GM21423 (cell line): Measurements from ENCODE around the gene UPP2.

ENCODE experiments used
- ATAC-seq: cut with Tn5 transposase; IDR thresholded peaks from one replicate; pipeline ENCODE4 v1.9.1; 2021; ENCODE audit warnings: mild to moderate bottlenecking, moderate library complexity; ENCODE audit not compliant: unreplicated experiment

The UPP2 gene

DNA sequence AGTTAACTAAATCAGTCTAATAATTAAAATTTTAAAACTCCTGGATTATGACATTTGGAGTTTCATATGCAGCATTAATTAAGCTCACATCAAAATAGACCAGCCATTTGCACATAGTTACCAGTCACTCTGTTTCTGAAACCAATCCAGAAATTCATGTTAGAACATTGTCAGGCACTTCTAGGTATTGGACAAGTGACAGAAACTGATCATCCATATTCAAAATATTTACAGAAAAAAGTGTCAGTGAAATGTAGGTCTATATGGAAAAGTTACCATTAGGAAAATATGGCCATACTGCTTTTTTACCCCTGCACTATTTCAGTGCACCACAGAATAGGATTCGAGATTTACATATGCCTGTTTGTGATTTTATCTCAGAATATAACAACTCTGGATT is 33.4 kb downstream of the UPP2 start:
- ATAC-seq = no peak

DNA sequence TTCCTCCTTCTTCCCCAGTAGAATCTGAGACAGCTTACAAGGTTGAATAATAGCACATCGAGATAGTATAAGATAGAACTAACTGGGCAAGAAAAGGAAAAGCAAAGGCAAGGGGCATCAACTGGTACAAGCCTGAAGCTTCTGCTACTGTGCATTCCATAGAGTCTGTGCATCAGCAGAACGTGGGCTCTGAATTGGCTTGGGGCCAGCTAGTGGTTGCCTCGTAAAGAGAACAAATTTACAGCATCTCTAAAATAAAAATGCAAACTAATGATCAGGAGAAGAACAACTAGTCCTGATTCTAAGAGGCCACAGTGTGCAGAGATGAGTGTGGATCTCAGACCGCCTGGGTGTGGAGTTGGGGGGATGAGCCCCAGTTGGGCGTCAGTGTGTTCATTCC is 36.6 kb downstream of the UPP2 start:
- ATAC-seq = no peak

DNA sequence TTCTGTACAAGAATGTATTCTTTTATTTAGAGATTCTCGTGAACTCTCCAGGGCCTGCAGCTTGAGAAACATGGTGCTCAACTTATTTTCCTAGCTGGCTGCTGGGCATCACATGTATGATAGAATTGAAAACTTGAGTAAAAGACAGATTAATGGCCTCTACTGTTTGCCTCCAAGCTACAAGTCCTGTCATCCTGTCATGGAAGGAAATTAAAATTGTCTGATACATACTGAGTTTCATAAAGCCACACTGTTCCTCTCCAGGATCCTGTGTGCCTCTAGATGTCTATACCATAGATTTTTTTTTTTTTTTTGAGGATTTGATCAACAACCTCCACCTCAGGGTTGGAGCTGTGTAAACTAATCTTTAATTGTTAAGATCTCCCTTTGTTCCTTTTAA is 38.5 kb downstream of the UPP2 start:
- no peak for ATAC-seq

DNA sequence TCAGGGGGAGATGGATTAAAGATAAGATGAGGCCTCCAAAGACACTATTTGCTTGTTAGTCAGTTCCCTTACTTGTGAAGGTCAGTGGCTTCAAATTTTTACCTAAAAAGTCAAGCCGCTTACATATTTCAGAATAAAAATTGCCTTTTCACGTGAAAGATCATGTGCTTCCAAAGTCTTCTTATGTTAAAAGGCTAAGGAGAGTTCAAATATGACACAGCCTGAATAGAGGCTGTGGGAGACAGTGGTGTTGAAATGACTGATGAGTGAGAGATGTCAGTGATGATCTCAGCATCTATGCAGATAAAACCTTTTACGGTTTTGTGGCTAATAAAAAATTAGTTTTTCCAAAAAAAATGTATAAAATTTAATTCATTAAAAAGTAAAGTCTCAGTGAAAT is 40.5 kb downstream of the UPP2 start:
- no peak for ATAC-seq

DNA sequence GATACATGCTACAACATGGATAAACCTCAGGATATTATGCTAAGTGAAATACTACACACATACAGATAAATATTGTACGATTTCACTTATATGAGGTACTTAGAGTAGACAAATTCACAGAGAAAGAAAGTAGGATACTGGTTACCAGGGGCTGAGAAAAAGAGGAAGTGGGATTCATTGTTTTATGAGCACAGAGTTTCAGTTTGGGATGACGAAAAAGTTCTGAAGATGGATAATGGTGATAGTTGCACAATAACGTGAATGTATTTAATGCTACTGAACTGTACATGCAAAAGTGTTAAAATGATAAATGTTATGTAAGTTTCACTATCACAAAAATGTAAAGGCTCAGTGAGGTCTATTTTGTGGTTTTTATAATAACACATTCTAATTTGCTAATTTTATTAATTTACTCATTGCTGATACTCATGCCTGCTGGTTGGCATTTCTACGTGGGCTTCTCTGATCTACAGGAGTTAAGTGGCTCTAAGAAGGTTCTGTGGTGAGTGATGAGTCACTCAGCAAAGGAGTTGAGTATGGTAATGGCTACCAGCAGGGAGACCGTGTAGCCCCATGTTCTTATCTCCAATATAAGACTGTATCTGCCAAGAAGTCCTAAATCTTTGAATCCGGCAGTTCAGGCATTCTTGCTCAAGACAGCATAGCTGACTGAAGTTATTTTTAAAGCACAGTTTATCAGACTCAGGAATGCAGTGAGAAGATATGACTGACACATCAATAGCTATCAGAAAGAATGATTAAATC is 41.1 kb downstream of the UPP2 start:
- no peak for ATAC-seq

DNA sequence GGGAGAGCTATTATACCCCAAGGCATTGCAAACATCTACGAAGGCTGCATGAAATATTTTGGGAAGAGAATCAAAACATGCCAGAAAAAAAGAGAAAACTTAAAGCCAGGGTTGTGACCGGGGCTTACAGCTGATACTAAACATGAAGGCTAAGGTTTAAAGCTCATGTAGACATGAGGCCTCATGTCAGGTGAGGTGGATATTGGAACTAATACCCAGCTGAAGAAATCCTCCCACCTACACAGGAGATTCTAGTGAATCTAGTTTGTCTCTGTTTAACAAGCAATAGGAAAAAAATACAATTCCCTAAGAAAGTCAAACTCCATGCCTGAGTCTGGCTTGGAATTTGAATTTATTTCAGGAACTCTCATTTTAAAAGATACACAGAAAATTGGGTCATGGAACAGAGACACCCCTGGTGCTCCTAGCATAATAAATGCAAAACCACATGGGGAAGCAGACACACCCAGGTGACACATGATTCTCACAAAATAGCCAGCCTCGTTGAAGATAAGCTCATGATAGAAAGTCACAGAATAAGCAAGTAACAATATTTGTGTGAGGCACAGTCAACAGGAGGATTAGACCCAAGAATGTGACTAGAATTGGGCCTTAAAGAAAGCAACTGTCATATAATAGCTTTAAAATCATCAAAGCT is 42.2 kb downstream of the UPP2 start:
- ATAC-seq = no peak

DNA sequence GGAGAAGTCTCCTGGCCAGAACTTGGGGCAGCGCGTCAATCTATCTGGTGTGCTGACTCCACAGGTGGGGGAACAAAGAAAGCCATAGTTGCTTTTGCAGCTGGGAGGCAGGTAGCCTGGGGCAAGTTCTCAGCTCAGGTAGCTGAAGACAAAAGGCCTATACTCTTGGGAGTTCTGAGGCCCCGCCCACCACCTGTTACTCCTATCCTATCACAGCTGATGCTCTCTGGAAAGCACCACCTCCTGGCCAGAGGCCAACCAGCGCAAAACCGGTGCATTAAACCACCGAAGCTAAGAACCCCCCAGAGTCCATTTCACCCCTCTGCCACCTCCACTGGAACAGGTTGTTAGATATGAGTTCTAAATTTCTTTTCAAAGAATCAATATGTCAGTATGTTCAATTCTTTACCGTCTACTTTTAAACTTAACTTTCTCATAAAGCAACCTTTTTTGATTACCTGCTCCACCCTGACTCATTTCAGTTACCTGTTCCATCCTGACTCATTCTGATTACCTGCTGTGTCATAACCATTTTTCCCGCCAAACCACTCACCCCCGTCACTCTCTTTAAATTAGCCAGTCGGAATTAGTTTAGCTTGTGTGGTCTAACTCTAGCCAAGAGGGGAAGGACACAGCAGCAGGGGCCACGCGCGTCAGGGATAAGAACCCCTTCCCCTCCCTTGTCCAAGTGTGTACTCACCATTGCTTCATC is 43.4 kb downstream of the UPP2 start:
- ATAC-seq = no peak

DNA sequence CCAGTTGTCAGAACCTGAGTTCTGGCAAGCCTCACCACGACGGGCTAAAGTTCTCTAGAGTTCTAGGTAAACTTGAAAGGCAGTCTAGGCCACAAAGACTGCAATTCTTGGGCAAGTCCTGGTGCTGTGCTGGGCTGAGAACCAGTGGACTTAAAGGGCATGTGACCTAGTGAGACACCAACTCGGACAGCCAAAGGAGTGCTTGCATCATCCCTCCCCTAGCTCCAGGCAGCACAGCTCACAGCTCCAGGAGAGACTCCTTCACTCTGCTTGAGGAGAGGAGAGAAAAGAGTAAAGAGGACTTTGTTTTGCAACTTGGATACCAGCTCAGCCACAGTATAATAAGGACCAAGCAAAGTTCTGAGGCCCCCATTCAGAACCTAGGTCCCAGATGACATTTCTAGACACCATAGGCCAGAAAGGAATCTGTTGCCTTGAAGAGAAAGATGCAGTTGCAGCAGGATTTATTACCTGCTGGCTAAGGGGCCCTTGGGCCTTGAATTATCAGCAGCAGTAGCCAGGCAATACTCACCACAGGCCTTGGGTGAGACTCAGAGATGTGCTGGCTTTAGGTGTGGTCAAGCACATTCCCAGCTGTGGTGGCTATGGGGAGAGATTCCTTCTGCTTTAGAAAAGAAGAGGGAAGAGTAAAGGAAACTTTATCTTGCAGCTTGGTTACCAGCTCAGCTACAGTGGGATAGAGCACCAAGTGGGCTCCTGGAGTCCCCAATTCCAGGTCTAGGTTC is 51.8 kb downstream of the UPP2 start:
- ATAC-seq = no peak

DNA sequence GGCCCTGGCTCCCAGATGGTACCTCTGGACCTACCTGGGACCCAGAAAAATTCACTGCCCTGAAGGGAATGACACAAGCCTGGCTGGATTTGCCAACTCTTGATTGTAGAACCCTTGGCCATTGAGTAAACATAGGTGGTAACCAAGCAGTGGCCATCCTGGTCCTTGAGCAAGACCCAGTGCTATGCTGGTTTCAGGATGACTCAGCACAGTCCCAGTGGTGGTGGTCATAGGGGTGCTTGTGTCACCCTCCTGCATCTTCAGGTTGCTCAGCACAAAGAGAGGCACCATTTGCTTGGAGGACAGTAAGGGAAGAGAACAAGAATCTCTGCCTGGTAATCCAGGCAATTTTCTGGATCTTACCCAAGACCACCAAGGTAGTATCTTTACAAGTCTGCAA is 52.9 kb downstream of the UPP2 start:
- no peak for ATAC-seq

DNA sequence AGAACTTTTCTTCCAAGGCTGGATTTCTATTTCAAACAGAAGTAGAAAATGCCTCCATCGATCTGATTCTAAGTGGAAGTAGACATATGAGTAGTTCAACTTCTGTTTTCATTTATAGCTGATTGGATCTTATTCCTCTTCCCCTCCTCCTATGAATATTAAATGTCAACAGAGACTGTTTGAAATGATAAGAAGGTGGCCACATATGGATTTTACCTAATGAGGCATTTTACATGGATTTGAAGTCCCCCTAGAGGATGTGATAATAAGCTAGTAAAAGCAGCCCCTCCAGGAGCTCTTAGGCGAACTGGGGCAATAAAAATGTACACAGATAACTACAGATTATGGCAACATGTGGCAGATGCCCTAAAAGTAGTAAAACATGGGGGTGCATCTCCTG is 71.0 kb downstream of the UPP2 start:
- no peak for ATAC-seq

DNA sequence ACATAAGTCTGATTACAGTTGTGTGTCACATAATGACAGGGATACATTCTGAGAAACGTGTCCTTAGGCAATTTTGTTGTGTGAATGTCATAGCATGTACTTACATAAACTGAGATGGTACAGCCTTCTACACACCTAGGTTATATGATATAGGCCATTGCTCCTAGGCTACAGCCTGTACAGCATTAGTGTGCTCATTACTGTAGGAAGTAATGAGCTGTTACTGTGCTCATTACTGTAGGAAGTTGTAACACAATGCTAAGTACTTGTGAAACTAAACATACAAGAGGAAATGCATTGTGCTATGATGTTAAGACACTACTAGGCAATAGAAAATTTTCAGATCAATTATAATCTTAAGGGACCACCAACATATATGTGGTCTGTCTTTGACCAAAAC is 72.8 kb downstream of the UPP2 start:
- no peak for ATAC-seq

DNA sequence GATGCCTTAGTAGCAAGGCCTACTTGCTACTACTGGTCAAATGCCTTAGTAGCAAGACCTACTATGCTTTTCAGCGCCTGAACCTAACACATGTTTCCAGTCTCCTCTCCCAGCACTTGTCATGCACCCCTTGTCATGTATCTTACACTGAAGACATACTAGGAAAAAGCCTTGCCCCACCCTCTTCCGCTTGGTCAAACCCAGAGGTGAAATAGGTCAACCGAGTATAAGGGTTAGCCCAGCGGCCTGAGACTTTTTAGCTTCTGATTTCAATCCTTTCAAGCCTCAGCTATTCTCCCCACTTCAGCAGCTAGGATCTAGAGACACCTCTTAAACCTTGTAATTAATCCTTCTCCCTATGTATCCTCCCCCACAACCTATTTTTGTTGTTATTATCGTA is 73.3 kb downstream of the UPP2 start:
- ATAC-seq = no peak

DNA sequence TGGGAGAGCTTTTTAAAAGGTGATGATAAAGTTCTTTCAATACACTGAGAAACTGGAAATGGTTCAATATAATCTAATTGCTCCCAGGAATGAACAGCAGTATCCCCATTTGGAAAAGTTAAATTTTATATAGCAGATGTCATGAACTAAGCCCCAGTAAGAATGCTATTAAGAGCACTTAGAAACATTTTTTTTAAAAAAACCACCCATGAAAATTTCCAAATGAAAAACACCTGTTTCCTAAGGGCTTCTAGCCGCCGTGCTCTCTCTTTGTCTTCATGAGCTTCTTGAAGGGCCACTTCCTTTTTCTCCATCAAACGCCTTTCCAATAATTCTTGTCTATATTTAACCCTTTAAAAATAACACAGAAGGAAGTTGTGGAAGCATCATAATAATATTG is 77.0 kb downstream of the UPP2 start:
- no peak for ATAC-seq

DNA sequence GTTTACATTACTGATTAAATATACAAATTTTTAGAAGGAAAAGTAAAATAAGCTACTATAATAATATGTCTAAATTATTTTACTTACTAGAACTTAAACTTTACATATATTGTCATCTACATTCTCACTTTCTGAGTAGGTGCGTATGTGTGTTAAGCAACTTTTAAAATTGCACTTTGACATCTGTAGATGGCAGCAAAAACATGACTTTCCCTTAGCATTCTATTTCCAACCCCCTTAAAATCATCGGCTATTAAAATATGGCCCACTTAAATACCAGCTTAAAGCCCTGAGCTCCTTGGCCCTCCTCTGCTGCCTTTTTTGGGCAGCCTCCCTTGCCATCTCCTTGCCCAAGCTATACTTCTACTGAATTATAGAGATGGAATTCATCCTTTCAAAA is 78.0 kb downstream of the UPP2 start:
- ATAC-seq = no peak

DNA sequence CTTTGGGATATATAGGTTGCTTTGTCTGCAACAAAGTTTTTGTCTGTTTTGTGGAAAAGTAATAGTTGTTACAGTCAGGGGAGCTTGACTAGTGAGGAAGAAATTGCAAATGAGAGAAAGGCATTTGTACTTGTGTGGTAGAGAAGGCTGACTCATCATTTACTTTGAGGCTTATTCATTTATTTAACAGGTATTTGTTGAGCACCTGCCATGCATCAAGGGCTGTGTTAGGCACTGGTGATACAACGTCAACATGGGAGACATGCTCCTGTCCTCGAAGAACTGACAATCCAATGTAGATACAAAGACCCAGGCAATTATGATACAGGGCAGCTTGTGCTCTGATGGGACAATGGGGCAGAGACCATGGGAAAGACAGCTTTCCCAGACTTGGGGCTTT is 79.5 kb downstream of the UPP2 start:
- no peak for ATAC-seq

DNA sequence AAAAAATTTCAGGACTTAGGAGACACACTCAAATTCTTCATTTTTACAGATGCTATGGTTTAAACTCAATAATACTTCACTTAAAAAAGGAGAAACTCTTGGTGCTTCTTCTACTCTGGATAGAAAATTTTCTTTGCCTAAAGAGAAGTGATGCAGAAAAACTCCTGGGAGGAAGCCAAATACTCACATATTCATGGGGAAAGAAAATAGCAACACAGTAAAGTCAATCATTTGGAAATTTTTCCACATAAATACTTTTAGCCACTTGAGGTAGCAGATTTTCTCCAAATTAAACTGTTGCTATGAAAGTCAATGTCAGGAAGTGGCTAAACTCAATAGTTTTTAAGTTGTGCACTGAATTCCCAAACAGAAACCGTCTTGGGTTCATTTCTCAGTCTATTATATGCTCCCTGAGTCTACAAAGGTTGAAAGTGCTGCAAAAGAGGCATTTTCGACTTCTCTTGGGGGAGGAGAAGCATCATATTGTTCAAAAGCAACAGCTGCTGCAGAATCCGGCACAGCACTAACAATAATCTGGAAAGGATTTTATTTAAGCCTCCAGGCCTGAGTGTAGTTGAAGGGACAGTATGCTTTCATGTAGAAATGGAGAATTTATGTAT is 81.1 kb downstream of the UPP2 start:
- no peak for ATAC-seq

DNA sequence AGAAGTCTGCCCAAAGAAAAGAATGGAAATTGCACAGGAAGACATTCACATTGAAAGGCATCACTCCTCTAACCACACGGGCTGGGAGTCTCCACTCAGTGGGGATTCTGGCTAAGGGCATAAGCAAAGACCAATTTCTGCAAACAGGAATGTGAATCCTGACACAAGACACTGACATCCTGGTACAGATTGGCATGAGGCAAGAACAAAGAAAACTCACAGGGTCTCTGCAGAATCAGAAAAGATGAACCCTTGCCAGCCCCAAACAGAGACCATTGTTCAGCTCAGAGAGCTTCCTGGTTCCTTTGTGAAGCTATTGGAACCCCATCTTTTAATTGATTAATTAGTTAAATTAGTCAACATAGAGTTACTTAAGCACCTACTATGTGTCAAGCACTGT is 82.3 kb downstream of the UPP2 start:
- no peak for ATAC-seq

DNA sequence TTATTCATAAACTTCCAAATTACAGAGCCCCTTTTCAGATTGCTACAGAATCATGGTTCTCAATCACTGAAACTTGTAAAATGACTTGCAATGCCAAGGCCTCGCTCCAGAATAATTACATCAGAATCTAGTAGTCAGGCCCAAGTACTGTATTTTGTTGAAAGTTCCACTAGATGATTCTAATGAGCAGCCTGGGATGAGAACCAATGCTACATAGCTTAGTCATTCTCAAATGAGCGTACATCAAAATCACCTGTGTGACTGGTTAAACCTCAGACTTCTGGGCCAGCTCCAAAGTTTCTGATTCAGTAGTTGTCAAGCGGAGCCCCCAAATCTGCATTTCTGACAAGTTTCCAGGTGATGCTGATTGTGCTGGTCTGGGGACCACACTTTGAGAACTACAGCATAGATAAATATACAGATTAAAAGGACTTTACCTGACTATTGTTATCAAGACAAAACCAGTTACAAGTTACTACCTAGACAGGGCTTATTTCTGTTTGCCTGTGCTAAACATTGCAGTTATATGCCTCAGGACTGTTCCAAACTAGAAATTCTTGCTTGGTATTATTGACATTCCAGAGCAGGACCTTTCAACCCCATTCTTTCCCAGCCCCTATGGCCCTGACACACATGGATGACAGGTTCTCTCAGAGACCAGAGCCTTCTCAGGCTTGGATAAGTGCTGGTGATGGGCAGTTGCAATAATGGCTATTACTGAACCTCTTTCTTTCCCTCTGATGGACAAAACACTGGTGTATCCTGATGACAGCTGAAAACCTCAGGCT is 83.1 kb downstream of the UPP2 start:
- ATAC-seq = no peak
